DND-41 (cell line): ENCODE data around the gene HGF.

Experiments used
- CTCF ChIP-seq: IDR thresholded peaks from 2 replicates; pipeline ENCODE4 v1.5.1; 2012; ENCODE audit warnings: borderline replicate concordance, low read length, moderate library complexity, mild to moderate bottlenecking; ENCODE audit not compliant: poor library complexity, severe bottlenecking; ENCODE audit errors: extremely low read depth
- EZH2 ChIP-seq: IDR thresholded peaks from 3 replicates; pipeline ENCODE4 v1.6.1; 2012; ENCODE audit warnings: borderline replicate concordance, low read depth, mild to moderate bottlenecking, moderate library complexity, low read length, inconsistent platforms; ENCODE audit not compliant: severe bottlenecking

- TF ChIP-seq CTCF = no peak
- no peak for TF ChIP-seq EZH2
These were observed 64.6 kb downstream of the HGF start for GRCh38 chr7:81705206-81705605.
